HG02885 (cell line): ENCODE measurements around the gene FAM107B.
"Not testable (repeated sequence)": the region's sequence is repeated elsewhere in the genome, so short reads cannot be mapped to it uniquely, and the experiment has no call there.

ENCODE experiments used
- ATAC-seq: cut with Tn5 transposase; IDR thresholded peaks from one replicate; pipeline ENCODE4 v1.9.1; 2021; ENCODE audit warnings: mild to moderate bottlenecking; ENCODE audit not compliant: unreplicated experiment, poor library complexity

The FAM107B gene

DNA sequence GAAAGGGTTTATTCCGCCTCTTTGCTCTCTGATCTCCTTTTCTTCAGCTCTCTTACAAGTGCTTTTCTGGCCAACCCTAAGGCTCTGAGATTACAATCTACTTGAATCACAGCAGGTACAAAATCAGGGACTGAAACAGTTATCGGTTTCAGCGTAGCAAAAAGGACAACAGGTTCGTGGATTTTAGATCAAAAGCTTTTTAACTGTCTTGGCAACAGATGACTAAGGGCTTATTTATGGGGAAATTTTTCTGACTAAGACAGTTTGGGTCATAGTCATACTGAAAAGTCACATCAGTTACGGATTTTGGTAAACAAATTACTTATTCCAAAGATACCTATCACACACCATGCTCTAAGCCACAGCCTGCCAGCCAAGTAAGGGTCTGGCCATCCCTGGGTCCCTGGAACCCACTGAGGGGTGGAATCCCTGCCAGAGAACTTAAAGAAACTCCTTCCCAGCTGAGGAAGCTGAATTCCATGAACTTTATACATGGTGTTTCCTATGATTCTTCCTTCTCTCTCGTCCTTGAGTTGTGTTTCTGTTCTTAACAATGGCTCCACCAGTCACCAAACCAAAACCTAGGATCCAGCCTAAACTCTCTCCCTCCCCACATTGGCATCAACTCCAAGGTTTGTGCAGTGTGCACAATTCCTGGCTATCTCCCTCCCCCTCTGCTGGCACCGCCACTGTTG is 169.3 kb downstream of the FAM107B start:
- ATAC-seq = peak; percentile 33

GRCh38 chr10:14604181-14605142 is 170.2 kb downstream of the FAM107B start:
- ATAC-seq = peak; percentile 62

GRCh38 chr10:14603534-14604102 is 171.1 kb downstream of the FAM107B start:
- peak; percentile 10 for ATAC-seq

DNA sequence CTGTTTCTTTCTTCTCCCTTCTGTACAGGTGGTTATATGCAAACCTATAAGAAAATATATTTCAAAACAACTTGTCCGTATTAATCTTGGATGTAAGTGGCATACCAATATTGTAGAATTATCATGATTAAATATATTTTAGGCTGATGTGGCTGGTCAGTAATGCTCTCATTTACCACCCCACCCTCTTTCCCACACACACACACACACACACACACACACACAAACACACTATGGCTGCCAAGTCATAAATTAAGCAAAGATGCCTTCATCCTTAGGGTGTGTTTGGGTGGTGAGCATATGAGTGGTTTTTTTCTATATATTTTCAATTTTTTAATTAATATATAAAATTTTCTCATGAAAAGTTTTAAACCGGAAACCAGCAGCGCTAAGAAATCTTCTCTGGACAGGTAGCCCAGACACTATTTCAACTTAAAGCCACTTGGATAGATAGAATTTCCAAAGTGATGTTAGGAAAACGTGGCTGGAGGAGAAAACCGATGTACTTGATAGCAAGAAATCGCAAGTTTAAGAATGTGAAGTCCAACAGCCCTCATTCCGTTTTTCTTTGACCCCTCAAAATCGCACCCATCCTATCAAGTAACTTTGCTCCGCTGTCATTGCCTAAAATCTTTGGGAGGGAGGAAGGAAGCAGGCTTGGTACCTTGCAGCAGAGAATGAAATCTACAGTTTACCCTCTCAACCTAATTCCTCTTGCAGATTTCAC is 171.7 kb downstream of the FAM107B start:
- ATAC-seq = no peak

- ATAC-seq = peak; percentile 52
Observed at GRCh38 chr10:14601872-14602725, 172.6 kb downstream of the FAM107B start.

DNA sequence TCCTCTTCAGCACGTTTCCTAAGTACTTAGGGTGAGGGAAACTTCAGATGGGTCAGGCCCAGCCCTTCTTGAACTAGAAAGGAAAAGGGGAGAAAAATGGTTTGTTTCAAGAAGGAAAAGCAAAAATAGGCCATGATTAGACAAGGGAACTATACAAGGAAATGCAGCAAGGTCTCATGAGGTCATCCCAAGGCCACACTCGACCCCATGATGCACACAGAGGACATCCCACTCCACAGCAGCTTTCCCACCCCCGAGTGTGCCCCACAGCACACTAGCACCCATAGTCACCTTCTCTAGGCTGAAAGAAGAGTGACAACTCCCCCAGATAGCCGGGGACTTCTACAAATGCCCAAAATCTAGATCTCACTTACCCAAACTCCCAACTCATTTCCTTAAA is 173.4 kb downstream of the FAM107B start:
- ATAC-seq = no peak

GRCh38 chr10:14600065-14600464 is 174.6 kb downstream of the FAM107B start:
- no peak for ATAC-seq

- no peak for ATAC-seq
Observed at GRCh38 chr10:14598809-14599764, 175.6 kb downstream of the FAM107B start.

GRCh38 chr10:14595526-14596182 is 179.0 kb downstream of the FAM107B start:
- no peak for ATAC-seq

GRCh38 chr10:14594878-14595525 is 179.7 kb downstream of the FAM107B start:
- ATAC-seq = no peak

DNA sequence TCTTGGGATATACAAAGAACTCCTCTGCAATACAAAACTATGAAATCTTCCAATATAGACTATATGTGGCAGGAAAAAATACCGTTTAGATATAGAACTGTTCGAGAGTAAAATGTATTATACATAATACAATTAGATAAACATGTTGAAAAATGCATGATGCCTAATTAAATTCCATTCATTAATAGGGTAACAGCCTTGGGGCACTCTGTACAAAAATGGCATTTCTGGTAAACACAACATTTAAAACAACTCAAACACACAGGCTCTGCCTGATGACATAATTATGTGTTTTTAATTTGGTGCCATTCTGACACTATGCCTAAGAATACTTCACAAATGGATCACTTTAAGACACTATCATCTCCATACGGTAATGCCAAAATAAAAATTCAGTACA is 180.9 kb downstream of the FAM107B start:
- ATAC-seq = no peak

DNA sequence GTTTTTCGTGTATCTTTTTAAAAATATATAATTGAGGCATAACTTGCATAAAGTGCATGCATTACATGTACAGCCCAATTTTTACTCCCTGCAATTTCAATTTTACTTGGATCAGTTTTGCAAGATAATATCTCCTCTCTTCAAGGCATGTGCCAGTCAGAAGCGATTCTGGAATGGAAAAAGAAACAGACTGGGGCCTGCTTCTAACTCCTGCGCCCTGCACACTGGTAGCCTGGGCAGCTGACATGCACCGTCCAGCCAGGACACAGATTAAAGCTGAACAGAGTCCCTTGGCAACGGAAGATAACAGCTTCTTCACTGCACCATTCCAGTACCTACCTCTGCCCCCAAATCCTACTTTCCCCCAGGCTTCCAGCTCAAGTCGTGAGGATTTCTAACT is 182.1 kb downstream of the FAM107B start:
- no peak for ATAC-seq

DNA sequence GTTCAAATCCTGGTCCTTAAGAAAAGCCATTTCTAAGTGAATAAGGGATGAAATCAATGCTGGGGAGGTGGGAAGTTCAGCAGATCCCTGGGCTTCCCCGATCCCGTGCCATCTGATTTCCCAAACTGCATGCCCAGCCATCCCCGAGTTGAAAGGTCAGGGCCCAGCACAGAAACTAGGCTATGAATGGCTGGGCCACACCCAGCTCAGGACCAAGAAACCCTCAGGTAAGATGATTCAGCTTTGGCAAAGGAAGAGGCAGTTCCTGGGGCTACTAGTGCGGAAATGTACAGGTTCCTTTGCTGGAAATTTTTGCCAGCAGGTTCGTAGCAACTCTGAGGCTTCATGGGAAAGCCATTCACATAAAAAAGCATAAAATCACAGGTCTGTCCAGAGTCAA is 182.7 kb downstream of the FAM107B start:
- no peak for ATAC-seq

DNA sequence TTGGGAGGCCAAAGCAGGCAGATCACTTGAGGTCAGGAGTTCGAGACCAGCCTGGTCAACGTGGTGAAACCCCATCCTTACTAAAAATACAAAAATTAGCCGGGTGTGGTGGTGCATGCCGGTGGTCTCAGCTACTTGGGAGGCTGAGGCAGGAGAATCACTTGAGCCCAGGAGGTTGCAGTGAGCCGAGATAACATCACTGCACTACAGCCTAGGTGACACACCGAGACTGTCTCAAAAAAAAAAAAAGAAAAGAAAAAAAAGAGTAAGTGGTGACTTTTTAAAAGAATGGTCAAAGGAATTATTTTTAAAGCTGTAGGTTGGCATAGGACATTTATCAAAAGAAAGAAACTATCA is 185.8 kb downstream of the FAM107B start:
- ATAC-seq = not testable (repeated sequence)

GRCh38 chr10:14588084-14588937 is 186.4 kb downstream of the FAM107B start:
- peak; percentile 55 for ATAC-seq

DNA sequence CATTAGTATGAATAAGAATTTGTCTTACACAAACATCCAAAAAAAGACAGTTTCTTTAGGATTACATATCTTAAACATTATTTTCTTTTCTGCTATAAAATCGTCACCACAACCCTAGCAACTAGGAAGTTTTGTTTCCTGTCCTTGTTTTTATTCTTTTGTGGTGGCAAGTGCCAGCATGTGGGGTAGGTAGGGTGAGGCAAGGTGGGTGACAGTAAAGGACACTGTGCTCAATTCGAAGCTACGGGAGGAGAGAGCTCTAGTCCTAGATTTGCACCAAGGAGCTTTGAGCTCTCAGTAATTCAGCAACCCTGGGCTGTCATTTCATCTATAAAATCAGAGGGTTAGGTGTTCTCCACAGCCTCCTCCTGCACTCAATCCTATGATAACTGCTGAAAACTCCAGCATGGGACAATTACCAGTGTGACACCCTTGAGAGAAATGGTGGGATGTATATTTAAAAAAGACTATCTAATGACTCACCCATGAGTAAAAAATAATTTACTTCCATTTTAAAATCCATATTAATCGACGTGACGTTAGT is 187.1 kb downstream of the FAM107B start:
- no peak for ATAC-seq
